Measurements from ENCODE around the gene TSPAN32.

Gene TSPAN32

GRCh38 chr11:2290351-2290841 lies 11.4 kb upstream of the TSPAN32 start:
- no peak for DNase-seq

- peak; percentile 6 for DNase-seq
Measured at GRCh38 chr11:2293531-2293971, 8.3 kb upstream of the TSPAN32 start.

GRCh38 chr11:2293984-2294925 lies 7.6 kb upstream of the TSPAN32 start:
- DNase-seq = peak; percentile 6

- DNase-seq = no peak
Measured at GRCh38 chr11:2294926-2295290, 6.9 kb upstream of the TSPAN32 start.

GRCh38 chr11:2295971-2296912 lies 5.6 kb upstream of the TSPAN32 start:
- peak; percentile 6 for DNase-seq

GRCh38 chr11:2296913-2297622 lies 4.7 kb upstream of the TSPAN32 start:
- DNase-seq = no peak

- no peak for DNase-seq
Measured at GRCh38 chr11:2297623-2298030, 4.2 kb upstream of the TSPAN32 start.

GRCh38 chr11:2298131-2298794 lies 3.5 kb upstream of the TSPAN32 start:
- DNase-seq = no peak

GRCh38 chr11:2298795-2299761 lies 2.7 kb upstream of the TSPAN32 start:
- DNase-seq = no peak

GRCh38 chr11:2299773-2300172 lies 2.0 kb upstream of the TSPAN32 start:
- no peak for DNase-seq

GRCh38 chr11:2300290-2300935 lies 1.4 kb upstream of the TSPAN32 start:
- DNase-seq = no peak

GRCh38 chr11:2300936-2301630 lies 730 bp upstream of the TSPAN32 start:
- DNase-seq = no peak

GRCh38 chr11:2302306-2302895 lies 588 bp downstream of the TSPAN32 start:
- DNase-seq = no peak

- DNase-seq = no peak
Measured at GRCh38 chr11:2302896-2303626, 1.2 kb downstream of the TSPAN32 start.

GRCh38 chr11:2303627-2304505 lies 2.1 kb downstream of the TSPAN32 start:
- no peak for DNase-seq

- DNase-seq = no peak
Measured at GRCh38 chr11:2304506-2305139, 2.8 kb downstream of the TSPAN32 start.
